ENCODE results near the gene HAO2.
"Not testable (repeated sequence)": the region's sequence is repeated elsewhere in the genome, so short reads cannot be mapped to it uniquely, and the experiment has no call there.

The HAO2 gene

GRCh38 chr1:119368554-119368953 lies at the start of gene HAO2:
HAO2 (plus strand) TSS chr1:119368785; CDS start chr1:119381086, 12,301 bp downstream.
- DNase-seq (ENCODE audit: low spot score) = no peak

DNA sequence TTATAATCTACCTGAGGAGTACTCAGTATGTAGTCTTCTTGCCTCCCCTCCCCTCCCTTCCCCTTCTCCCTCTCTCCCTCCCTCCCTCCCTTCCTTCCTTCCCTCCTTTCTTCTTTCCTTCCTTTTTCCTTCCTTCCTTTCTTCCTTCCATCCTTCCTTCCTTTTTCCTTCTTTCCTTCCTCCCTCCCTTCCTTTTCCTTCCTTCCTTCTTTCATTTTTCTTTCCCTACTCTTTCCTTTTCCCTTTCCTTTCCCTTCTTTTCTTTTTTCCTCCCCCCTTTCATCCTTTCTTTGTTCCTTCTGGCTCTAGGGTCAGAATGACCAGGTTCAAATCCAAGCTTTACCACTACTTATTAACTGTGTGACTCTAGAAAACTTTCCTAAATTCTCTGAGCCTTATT lies 48.5 kb upstream of the HAO2 start:
- DNase-seq (ENCODE audit: low spot score) = no peak

DNA sequence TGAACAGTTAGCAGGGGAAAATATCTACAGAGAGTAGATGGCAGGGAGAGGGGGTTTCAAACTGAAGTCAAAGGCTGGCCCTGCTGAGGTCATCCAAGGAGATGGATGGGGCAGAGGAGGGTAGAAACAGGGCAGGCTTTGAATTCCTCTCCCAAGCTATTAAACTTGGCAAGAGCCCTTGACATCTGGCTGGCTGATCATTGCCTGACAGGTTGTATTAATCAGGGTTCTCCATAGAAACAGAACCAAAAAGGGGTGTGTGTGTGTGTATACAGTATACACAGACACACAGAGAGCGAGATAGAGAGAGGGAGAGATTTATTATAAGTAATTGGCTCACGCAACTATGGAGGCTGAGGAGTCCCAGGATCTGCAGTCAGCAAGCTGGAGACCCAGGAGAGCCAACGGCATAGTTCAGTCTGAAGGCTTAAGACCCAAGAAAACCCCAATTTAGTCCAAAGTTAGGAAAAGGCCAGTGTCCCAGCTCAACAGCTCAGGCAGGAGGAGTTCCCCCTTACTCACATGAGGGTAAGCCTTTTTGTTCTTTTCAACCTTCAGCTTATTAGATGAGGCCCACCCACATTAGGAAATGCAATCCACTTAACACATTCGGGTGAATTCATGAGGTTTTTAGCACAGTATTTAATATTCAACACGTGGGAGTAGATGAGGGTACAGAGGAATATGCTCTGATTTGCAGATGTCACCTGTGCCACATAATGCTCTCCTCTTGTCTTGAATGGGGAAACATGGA lies 46.7 kb upstream of the HAO2 start:
- DNase-seq (ENCODE audit: low spot score) = no peak

- DNase-seq (ENCODE audit: low spot score) = no peak
Measured at GRCh38 chr1:119323216-119323982, 45.2 kb upstream of the HAO2 start.

DNA sequence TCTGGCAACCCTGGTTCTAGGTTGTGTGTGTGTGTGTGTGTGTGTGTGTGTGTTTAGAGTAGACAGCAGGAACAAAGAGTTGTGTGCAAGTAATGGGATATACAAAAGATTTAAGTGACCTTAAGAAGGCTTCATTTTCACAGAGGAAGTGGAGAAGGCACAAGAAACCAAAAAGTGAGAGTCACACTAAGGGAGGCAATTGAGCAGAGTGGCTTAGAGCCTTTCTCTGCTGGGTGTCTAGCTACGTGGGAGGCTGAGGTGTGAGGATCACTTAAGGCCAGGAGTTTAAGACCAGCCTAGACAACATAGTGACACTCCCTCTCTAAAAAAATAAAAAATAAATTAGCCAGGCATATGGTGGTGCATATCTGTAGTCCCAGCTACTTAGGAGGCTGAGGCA lies 44.4 kb upstream of the HAO2 start:
- no peak for DNase-seq (ENCODE audit: low spot score)

- DNase-seq (ENCODE audit: low spot score) = no peak
Measured at GRCh38 chr1:119326251-119326650, 42.3 kb upstream of the HAO2 start.

DNA sequence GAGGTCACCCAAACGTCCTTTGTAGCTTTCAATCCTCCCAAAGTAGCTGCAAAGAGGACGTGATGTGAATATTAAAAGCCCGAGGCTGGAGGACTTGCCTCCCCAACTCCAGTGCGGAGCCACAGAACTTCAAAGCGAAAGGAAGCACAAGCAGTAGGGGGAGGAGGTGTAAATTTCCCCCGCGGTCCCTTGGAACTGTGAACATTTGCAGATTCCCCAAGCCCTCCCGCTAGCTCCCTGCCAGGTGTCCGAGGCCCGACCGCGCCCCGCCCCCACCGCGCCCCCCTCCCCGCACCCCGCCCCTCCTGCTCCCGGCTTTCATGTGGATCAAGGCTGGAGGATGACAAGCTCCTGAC lies 41.5 kb upstream of the HAO2 start:
- no peak for DNase-seq (ENCODE audit: low spot score)

DNA sequence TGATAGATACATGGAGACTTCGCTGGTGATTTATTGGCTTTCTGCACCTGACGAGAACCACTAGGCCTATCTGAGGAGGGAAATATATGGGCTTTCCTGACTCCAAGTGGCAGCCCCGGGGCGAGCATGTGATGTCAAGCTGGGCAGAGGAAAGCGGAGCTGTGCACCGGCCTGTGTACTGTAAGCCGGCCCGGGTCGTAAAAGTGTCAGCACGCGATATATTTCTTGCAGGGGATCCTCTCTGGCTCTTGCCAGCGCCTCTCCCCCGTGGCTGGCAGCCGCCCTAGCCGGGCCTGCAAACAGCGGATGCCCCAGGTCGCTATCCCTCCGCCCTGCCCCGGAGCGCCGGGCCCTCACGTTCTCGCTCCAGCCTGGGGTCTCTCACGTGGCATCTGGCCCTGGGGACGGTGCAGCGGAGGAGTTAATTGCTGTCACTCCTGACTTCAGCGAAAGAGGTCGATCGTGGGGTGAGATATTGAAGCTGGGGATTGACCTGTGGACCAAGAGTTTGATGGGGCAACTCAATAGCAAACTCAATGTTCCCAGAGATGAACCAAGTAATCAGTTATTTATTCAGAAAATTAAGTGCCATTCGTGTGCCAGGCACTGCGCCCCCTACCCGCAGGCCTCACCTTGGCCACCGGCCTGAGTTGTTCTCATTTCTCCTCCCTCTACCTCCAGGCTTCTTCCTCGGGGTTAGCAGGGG lies 41.0 kb upstream of the HAO2 start:
- no peak for DNase-seq (ENCODE audit: low spot score)

DNA sequence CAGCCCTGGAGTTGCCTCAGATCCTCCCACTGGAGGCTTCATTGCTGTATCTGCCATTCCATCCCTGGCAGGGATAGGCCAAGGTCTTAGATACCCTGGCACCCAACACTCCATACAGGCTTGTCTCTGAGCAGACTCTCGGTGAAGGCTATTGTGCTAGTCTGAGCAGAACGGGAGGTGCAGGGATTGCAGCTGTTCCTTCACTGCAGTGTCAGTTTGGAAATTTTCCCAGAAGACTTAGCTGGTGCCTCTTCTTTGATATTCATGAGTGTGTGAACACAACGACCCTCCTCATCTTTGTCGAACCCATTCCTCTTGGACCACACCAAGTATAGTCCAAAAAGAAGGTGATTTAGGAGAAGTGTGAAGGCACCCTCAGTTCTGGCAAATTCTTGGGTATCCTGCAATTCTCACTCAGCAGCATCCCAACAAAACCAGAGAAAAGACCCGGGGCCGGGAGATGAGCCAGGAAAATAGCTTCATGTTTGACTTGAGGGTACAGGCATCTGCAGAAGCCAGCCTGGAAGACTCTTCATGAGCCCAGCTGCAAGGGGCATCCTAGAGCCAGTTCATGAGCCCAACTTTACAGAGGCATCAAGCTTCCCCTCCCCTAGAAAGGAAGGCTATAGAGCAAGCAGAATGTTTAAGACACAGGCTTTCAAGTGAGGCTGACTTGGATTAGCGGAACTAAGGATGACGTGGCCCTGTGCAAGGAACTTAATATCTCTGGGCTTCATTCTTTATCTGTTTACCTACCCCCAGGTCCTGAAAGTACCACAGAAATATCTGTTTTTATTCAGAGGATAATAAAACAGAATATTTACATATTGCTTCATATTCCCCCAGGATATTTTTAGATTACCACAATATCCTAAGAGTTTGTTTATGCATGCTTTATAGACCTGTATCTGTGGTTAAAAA lies 38.8 kb upstream of the HAO2 start:
- no peak for DNase-seq (ENCODE audit: low spot score)

- DNase-seq (ENCODE audit: low spot score) = no peak
Measured at GRCh38 chr1:119330466-119331189, 38.0 kb upstream of the HAO2 start.

GRCh38 chr1:119331190-119331515 lies 37.4 kb upstream of the HAO2 start:
- DNase-seq (ENCODE audit: low spot score) = no peak

GRCh38 chr1:119331915-119332314 lies 36.7 kb upstream of the HAO2 start:
- DNase-seq (ENCODE audit: low spot score) = no peak

- DNase-seq (ENCODE audit: low spot score) = no peak
Measured at GRCh38 chr1:119332622-119333021, 36.0 kb upstream of the HAO2 start.

DNA sequence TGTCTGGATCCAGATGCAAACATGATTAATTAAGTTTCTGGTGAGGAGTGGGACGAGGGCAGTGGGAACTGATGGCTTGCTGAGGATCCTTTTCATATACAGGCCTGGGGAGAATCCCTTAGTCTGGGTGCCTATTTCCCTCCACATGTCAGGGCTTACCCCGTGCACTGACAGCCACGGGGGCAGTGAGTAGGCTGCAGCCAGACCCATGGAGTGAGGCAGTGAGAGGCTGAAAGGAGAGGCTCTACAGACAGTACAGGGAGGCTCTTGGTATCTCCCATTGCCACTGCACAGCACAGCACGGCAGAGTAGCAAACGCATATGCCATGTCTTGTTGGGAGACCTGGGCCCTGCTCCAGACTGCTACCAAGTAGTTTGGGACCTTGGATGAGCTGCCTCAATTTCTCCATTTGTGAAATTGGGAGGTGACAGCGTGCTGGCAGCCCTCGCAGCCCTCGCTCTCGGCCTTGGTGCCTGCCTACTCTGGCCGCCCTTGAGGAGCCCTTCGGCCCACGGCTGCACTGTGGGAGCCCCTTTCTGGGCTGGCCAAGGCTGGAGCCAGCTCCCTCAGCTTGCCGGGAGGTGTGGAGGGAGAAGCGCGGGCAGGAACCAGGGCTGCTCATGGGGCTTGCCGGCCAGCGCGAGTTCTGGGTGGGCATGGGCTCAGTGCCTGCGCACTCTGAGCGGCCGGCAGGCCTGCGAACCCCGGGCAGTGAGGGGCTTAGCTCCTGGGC lies 35.3 kb upstream of the HAO2 start:
- DNase-seq (ENCODE audit: low spot score) = no peak

- DNase-seq (ENCODE audit: low spot score) = not testable (repeated sequence)
Measured at GRCh38 chr1:119333897-119334250, 34.7 kb upstream of the HAO2 start.

GRCh38 chr1:119336848-119337247 lies 31.7 kb upstream of the HAO2 start:
- DNase-seq (ENCODE audit: low spot score) = no peak

- no peak for DNase-seq (ENCODE audit: low spot score)
Measured at GRCh38 chr1:119338004-119338403, 30.6 kb upstream of the HAO2 start.

- DNase-seq (ENCODE audit: low spot score) = no peak
Measured at GRCh38 chr1:119338757-119339156, 29.8 kb upstream of the HAO2 start.

GRCh38 chr1:119340861-119341261 lies 27.7 kb upstream of the HAO2 start:
- DNase-seq (ENCODE audit: low spot score) = no peak

DNA sequence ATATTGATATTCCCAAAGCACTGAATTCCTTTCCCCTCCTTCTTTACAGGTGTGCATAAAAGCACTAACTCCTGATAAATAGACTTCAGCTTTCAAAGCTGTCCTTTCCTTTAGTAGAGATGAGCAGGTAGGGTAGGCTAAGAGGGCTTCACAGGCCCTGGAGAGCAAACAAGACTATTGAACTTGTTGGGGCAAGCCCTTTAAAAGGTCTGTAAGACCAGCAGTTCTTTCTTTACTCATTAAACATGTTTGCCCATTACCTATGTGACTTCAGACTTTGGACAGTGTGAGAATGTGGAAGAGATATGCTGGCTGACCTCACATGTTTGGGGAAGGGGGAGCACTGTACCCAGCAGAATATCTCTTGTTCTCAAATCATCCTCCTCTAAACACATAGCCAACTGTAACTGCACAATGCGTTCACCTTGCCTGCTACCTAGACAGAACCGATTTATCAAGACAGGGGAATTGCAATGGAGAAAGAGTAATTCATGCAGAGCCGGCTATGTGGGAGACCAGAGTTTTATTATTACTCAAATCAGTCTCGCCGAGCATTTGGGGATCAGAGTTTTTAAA lies 27.1 kb upstream of the HAO2 start:
- no peak for DNase-seq (ENCODE audit: low spot score)

Measured in LoVo (cell line).